ENCODE measurements around the gene ABHD1. TPM values are rescaled to one million over a fixed set of nuclear protein-coding genes. Genes with fewer than 3 reads are reported as not detected.
"Not testable (repeated sequence)": the region's sequence is repeated elsewhere in the genome, so short reads cannot be mapped to it uniquely, and the experiment has no call there.

Gene ABHD1
- total RNA-seq, 1 donor from 2014 or later = 0.35 TPM

GRCh38 chr2:27174638-27175037 lies 51.0 kb downstream of the ABHD1 start:
- H3K27ac ChIP-seq = no peak overlapping the region
- H3K4me3 ChIP-seq = no peak overlapping the region
- H3K27me3 ChIP-seq = no peaks in the 10 kb centered on the region
- no peaks in the 10 kb centered on the region for H3K36me3 ChIP-seq
- intact Hi-C loops (cut with DNase I) = no loop called here
- DNase-seq = no peak
- H3K9me3 ChIP-seq = no peaks in the 10 kb centered on the region
- peaks cover 12% of the 10 kb centered on the region for H3K4me1 ChIP-seq
- no peak for TF ChIP-seq CTCF (IDR thresholded peaks at IDR 0.05)
- no peak for ATAC-seq

- TF ChIP-seq CTCF (IDR thresholded peaks at IDR 0.05) = no peak
- Histone ChIP-seq H3K4me3 (no peak overlapping the region), H3K9me3 (no peaks in the 10 kb centered on the region), H3K27ac (no peak overlapping the region), H3K27me3 (no peaks in the 10 kb centered on the region), H3K36me3 (no peaks in the 10 kb centered on the region), H3K4me1 (peaks cover 6% of the 10 kb centered on the region)
- intact Hi-C loops (cut with DNase I) = no loop called here
- ATAC-seq (peak; percentile 73), DNase-seq (no peak)
Measured at GRCh38 chr2:27175330-27175729, 51.7 kb downstream of the ABHD1 start.

DNA sequence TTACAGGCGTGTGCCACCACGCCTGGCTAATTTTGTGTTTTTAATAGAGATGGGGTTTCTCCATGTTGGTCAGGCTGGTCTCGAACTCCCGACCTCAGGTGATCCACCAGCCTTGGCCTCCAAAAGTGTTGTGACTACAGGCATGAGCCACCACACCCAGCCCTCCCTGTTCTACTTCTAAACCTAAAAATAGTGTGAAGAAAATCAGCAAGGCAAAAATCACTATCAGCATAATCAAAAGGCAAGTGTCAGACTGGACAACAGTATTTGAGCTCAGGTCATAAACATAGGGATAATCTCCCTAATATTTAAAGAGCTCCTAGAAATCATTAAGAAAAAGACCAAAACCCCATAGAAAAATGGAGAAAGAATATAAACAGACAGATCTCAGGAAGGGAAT lies 52.2 kb downstream of the ABHD1 start:
- intact Hi-C loops (cut with DNase I); H3K4me1 ChIP-seq; H3K4me3 ChIP-seq; DNase-seq; H3K9me3 ChIP-seq; ATAC-seq; H3K36me3 ChIP-seq; H3K27me3 ChIP-seq; H3K27ac ChIP-seq: not testable (repeated sequence)

DNA sequence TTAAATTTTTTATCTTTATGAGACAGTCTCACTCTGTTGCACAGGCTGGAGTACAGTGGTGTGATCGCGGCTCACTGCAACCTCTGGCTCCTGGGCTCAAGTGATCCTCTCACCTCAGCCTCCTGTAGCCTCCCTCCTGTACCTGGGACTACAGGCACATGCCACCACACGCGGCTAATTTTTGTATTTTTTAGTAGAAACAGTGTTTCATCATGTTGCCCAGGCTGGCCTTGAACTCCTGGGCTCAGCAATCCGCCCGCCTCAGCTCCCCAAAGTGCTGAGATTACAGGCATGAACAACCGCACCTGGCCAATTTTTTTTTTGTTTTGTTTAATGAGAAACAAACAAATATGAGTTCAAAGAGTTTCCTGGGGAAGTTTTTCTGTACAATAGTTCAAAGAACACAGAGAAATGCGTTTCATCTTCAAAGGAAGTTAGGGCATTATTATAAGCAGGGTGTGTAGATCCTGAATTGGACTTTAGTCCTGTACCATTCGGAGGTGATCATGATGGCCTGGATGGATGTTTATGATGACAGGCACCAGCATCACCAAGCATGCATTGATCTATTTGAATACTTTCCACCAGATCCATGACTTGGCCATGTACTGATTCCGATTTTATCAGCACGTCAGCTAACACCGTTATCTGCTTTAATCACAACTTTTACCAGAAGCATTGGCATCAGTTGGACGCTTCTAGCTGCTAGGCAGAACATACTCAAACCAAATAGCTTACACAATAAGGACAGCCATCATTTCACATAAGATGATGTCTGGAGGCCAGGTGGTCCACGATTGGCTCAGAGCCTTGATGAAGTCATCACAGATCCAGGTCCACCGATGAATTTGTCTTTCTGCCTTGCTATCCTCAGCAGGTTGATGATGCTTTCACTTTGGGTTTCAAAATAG lies 54.1 kb downstream of the ABHD1 start:
- DNase-seq (no peak), ATAC-seq (no peak)
- no peaks in the 10 kb centered on the region for H3K27me3 ChIP-seq
- no peak for TF ChIP-seq CTCF (IDR thresholded peaks at IDR 0.05)
- no peak overlapping the region for H3K27ac ChIP-seq
- peaks cover 10% of the 10 kb centered on the region for H3K4me1 ChIP-seq
- intact Hi-C loops (cut with DNase I) = no loop called here
- no peaks in the 10 kb centered on the region for H3K36me3 ChIP-seq
- H3K4me3 ChIP-seq = no peak overlapping the region
- no peaks in the 10 kb centered on the region for H3K9me3 ChIP-seq

GRCh38 chr2:27178469-27178868 lies 54.9 kb downstream of the ABHD1 start:
- H3K27me3 ChIP-seq = no peaks in the 10 kb centered on the region
- ATAC-seq (no peak), DNase-seq (no peak)
- intact Hi-C loops (cut with DNase I) = no loop called here
- H3K9me3 ChIP-seq = no peaks in the 10 kb centered on the region
- no peaks in the 10 kb centered on the region for H3K36me3 ChIP-seq
- no peak overlapping the region for H3K27ac ChIP-seq
- no peak overlapping the region for H3K4me3 ChIP-seq
- no peak for TF ChIP-seq CTCF (IDR thresholded peaks at IDR 0.05)
- peaks cover 10% of the 10 kb centered on the region for H3K4me1 ChIP-seq

DNA sequence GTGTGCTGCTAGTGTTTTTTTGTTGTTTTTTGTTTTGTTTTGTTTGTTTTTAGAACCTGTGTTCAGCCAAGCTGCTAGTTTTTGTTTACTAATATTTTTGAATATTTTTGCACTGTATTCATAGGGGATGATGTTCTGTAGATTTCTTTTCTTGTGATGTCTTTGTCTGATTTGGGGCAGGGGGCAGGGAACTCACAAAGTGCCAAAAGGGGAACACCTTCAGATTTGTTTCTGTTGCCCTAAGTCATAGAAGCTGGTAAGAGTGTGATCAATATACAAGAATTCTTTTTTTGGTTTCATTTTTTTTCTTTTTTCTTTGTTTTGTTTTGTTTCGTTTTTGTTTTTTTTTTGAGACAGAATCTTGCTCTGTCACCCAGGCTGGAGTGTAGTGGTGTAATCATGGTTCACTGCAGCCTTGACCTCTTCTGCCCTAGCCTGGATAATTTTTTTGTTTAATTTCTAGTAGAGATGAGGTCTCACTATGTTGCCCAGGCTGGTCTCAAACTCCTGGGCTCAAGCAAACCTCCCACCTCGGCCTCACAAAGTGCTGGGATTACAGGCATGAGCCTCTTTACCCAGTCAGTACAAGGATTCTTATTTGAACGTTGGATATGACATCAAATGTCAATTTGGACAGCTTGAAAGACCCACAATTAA lies 55.9 kb downstream of the ABHD1 start:
- ATAC-seq (no peak), DNase-seq (no peak)
- no peaks in the 10 kb centered on the region for H3K27me3 ChIP-seq
- H3K9me3 ChIP-seq = no peaks in the 10 kb centered on the region
- intact Hi-C loops (cut with DNase I) = no loop called here
- TF ChIP-seq CTCF (IDR thresholded peaks at IDR 0.05) = no peak
- H3K36me3 ChIP-seq = no peaks in the 10 kb centered on the region
- H3K4me1 ChIP-seq = peaks cover 14% of the 10 kb centered on the region
- no peak overlapping the region for H3K4me3 ChIP-seq
- H3K27ac ChIP-seq = no peak overlapping the region

Data from upper lobe of right lung (tissue), 1 donor.